CD14-positive monocyte (primary cell): ENCODE data around the gene ALG14. TPM values are rescaled to one million over a fixed set of nuclear protein-coding genes. Genes with fewer than 3 reads are reported as not detected.

Experiments used
- DNase-seq, 3 donors: peaks; one replicate each; pipeline ENCODE4 v3.0.0-alpha.2; 2011 to 2022
- H2AFZ ChIP-seq: 2 replicates; pipeline ENCODE4 v1.6.0; 2012; ENCODE audit warnings: mild to moderate bottlenecking, low read depth, low read length, inconsistent platforms; ENCODE audit not compliant: insufficient read depth, poor library complexity, severe bottlenecking
- H3K27ac ChIP-seq, 2 donors: 1 replicate in 1 of 2; 2 replicates in 1 of 2; pipeline ENCODE4 v1.5.1; 2012 to 2013; ENCODE audit warnings: low read length in 2 of 2, control low read depth in 1 of 2, inconsistent platforms in 1 of 2, low read depth in 1 of 2, mild to moderate bottlenecking in 1 of 2
- H3K27me3 ChIP-seq, 2 donors: one replicate each; pipeline versions ENCODE4 v1.6.0 to v1.6.1; 2011 to 2013; ENCODE audit warnings: low read length in 2 of 2; ENCODE audit not compliant: control insufficient read depth in 2 of 2, insufficient read depth in 2 of 2
- H3K36me3 ChIP-seq, 2 donors: replicated peaks in 1 of 2; 1 replicate in 1 of 2; 2 replicates in 1 of 2; pipeline versions ENCODE4 v1.5.1 to v1.6.1; 2012 to 2013; ENCODE audit warnings: low read length in 2 of 2, control low read depth in 1 of 2, inconsistent platforms in 1 of 2, mild to moderate bottlenecking in 1 of 2; ENCODE audit not compliant: insufficient read depth in 2 of 2, control insufficient read depth in 1 of 2
- H3K4me1 ChIP-seq, 2 donors: 1 replicate in 1 of 2; 2 replicates in 1 of 2; pipeline versions ENCODE4 v1.5.1 to v1.6.1; 2012 to 2013; ENCODE audit warnings: low read length in 2 of 2, control low read depth in 1 of 2, inconsistent platforms in 1 of 2, mild to moderate bottlenecking in 1 of 2, moderate library complexity in 1 of 2; ENCODE audit not compliant: insufficient read depth in 2 of 2, control insufficient read depth in 1 of 2
- H3K4me2 ChIP-seq: replicated peaks from 2 replicates; pipeline ENCODE3; 2012; ENCODE audit warnings: low read length, moderate library complexity, mild to moderate bottlenecking; ENCODE audit not compliant: poor library complexity, severe bottlenecking; ENCODE audit errors: extremely low read depth
- H3K4me3 ChIP-seq, 3 experiments: fragments of 200-600 bp in 1 of 3; sonication (generic) in 1 of 3; replicated peaks in 1 of 3; 1 replicate in 2 of 3; 2 replicates in 1 of 3; pipeline ENCODE4 v1.5.1; 2011 to 2013; ENCODE audit warnings: low read length in 3 of 3, mild to moderate bottlenecking in 3 of 3, control low read depth in 2 of 3, low read depth in 2 of 3, inconsistent platforms in 1 of 3, moderate library complexity in 1 of 3
- H3K79me2 ChIP-seq: 2 replicates; pipeline ENCODE4 v1.6.0; 2012; ENCODE audit warnings: mild to moderate bottlenecking, control low read depth, inconsistent platforms, low read length, moderate library complexity; ENCODE audit not compliant: insufficient read depth
- H3K9ac ChIP-seq: 2 replicates; pipeline ENCODE4 v1.6.0; 2017; ENCODE audit warnings: low read length, mild to moderate bottlenecking; ENCODE audit not compliant: insufficient read depth, poor library complexity, severe bottlenecking
- H3K9me3 ChIP-seq, 2 donors: replicated peaks in 1 of 2; 1 replicate in 1 of 2; 2 replicates in 1 of 2; pipeline versions ENCODE4 v1.5.1 to v1.6.1; 2012 to 2013; ENCODE audit warnings: low read length in 2 of 2, control low read depth in 1 of 2; ENCODE audit not compliant: control insufficient read depth in 1 of 2, insufficient read depth in 1 of 2
- H4K20me1 ChIP-seq: 2 replicates; pipeline ENCODE4 v1.6.0; 2012; ENCODE audit warnings: mild to moderate bottlenecking, low read length, control low read depth, moderate library complexity; ENCODE audit not compliant: insufficient read depth
- H3K27ac Mint-ChIP-seq, 7 donors: one replicate each; pipeline ENCODE4 v1.8.0; 2020; ENCODE audit warnings: mild to moderate bottlenecking in 7 of 7, mixed read lengths in 7 of 7, moderate library complexity in 6 of 7, inconsistent platforms in 2 of 7
- H3K27me3 Mint-ChIP-seq, 3 donors: one replicate each; pipeline ENCODE4 v1.8.0; 2021 to 2022; ENCODE audit warnings: low read depth in 3 of 3, mild to moderate bottlenecking in 3 of 3, mixed read lengths in 3 of 3, moderate library complexity in 3 of 3, inconsistent platforms in 1 of 3
- H3K36me3 Mint-ChIP-seq, 2 donors: one replicate each; pipeline ENCODE4 v1.8.0; 2020; ENCODE audit warnings: mixed read lengths in 2 of 2, inconsistent platforms in 1 of 2, mild to moderate bottlenecking in 1 of 2
- H3K4me1 Mint-ChIP-seq: one replicate; pipeline ENCODE4 v1.8.0; 2020; ENCODE audit warnings: mild to moderate bottlenecking, mixed read lengths
- H3K4me3 Mint-ChIP-seq, 2 donors: one replicate each; pipeline ENCODE4 v1.8.0; 2020; ENCODE audit warnings: mild to moderate bottlenecking in 2 of 2, mixed read lengths in 2 of 2, moderate library complexity in 1 of 2
- H3K9me3 Mint-ChIP-seq, 7 donors: one replicate each; pipeline ENCODE4 v1.8.0; 2020 to 2022; ENCODE audit warnings: mixed read lengths in 7 of 7, mild to moderate bottlenecking in 6 of 7, moderate library complexity in 6 of 7, inconsistent platforms in 2 of 7
- CTCF ChIP-seq: fragments of 200-600 bp; IDR thresholded peaks from one replicate; pipeline ENCODE4 v1.8.0; 2022; ENCODE audit warnings: antibody characterized with exemption, mild to moderate bottlenecking
- WGBS: methylation state at CpG from one replicate; pipeline ENCODE4 v1.1.5; 2013; ENCODE audit warnings: missing lambda C conversion rate; ENCODE audit not compliant: insufficient coverage; 5-methylcytosine and 5-hydroxymethylcytosine counted together
- intact Hi-C, 2 donors: fragments of 100-400 bp; cut with micrococcal nuclease; formaldehyde crosslinking; loops; one replicate each; pipeline versions ENCODE4 v1.15.0 to v1.15.1; 2023
- polyA plus RNA-seq, 3 donors: library from polyadenylated mRNA; depleted of rRNA in 1 of 3; unstranded in 2 of 3; stranded (reverse) in 1 of 3; fragments of 300-500 nt in 2 of 3; fragments of >200 nt in 1 of 3; fragmentation: Illumina TruSeq in 2 of 3; gene quantifications; 1 replicate in 2 of 3; 2 replicates in 1 of 3; pipeline ENCODE4 v1.2.3, GENCODE V29; 2012 to 2021

ALG14 gene
- polyA plus RNA-seq, 3 donors = 0.27 to 5.5 (median 4.4) TPM

DNA sequence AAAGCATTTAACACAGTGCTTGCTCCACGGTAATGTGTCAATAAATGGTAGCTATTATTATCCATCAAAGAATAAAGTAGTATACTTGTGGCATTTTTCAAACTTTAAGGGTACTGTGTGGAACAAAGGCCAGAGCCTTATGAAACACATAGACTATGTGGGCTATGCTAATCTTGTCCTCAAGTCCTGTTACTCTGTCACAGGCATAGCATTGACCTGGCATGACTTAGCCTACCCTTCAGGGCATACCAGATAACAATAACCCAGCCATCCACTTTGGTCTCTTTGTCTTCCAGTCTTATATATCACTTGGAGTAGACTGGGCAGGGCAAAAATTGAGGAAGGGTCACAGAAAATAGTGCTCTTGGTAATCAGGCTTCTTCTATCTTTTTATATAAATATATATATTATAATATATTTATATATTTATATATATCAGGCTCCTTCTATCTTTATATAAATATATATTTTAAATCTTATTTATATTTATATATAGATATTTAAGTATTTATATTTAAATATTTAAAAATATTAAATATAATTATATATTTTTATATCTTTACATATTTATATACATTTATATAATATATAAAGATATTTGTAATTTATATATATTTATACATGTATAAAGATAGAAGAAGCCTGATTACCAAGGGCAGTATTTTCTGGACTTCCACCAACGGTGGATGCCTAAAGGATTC is 79.7 kb downstream of the ALG14 start:
- no peaks in the 10 kb centered on the region for H3K79me2 ChIP-seq
- Mint-ChIP-seq H3K36me3 (peaks cover 2 to 3% of the 10 kb centered on the region in 2 donors), H3K27me3 (no peaks in the 10 kb centered on the region), H3K27ac (no peak overlapping the region), H3K4me1 (no peaks in the 10 kb centered on the region), H3K9me3 (no peaks in the 10 kb centered on the region), H3K4me3 (no peak overlapping the region)
- no peaks in the 10 kb centered on the region for H3K27me3 ChIP-seq
- no peak for TF ChIP-seq CTCF
- no peak overlapping the region for H2AFZ ChIP-seq
- H3K4me3 ChIP-seq = no peak overlapping the region
- no peak overlapping the region for H3K9ac ChIP-seq
- H3K9me3 ChIP-seq = no peaks in the 10 kb centered on the region
- intact Hi-C loops = no loop called here
- no peaks in the 10 kb centered on the region for H3K4me1 ChIP-seq
- H3K36me3 ChIP-seq = no peaks in the 10 kb centered on the region
- no peak overlapping the region for H3K4me2 ChIP-seq
- 100% methylated on average over 1 of the region's 2 CpGs for WGBS
- no peaks in the 10 kb centered on the region for H4K20me1 ChIP-seq
- no peak for DNase-seq
- H3K27ac ChIP-seq = no peak overlapping the region

GRCh38 chr1:94992161-94992560 is 80.6 kb downstream of the ALG14 start:
- Histone ChIP-seq H3K79me2 (no peaks in the 10 kb centered on the region), H3K4me1 (no peaks in the 10 kb centered on the region), H3K9ac (no peak overlapping the region), H3K27me3 (no peaks in the 10 kb centered on the region), H3K27ac (no peak overlapping the region), H3K4me2 (no peak overlapping the region), H4K20me1 (no peaks in the 10 kb centered on the region), H2AFZ (no peak overlapping the region), H3K9me3 (no peaks in the 10 kb centered on the region), H3K4me3 (no peak overlapping the region), H3K36me3 (no peaks in the 10 kb centered on the region)
- H3K27me3 Mint-ChIP-seq = no peaks in the 10 kb centered on the region
- H3K27ac Mint-ChIP-seq = no peak overlapping the region
- intact Hi-C loops = no loop called here
- no peak for TF ChIP-seq CTCF
- peaks cover 2 to 7% of the 10 kb centered on the region in 2 donors for H3K36me3 Mint-ChIP-seq
- no peaks in the 10 kb centered on the region for H3K9me3 Mint-ChIP-seq
- 88% methylated on average over 4 of the region's 5 CpGs for WGBS
- no peak overlapping the region for H3K4me3 Mint-ChIP-seq
- DNase-seq = no peak
- H3K4me1 Mint-ChIP-seq = no peaks in the 10 kb centered on the region
